Activated naive CD4-positive, alpha-beta T cell treated with anti-CD3 and anti-CD28 coated beads, Interleukin-2, amount 50 U/mL, for 24 hours (primary cell): ENCODE data around the gene IL21.

Experiments used
- H3K27ac Mint-ChIP-seq: one replicate; pipeline ENCODE4 v1.8.0; 2021; ENCODE audit warnings: mild to moderate bottlenecking, mixed read lengths
- H3K27me3 Mint-ChIP-seq: one replicate; pipeline ENCODE4 v1.8.0; 2021; ENCODE audit warnings: mixed read lengths
- H3K36me3 Mint-ChIP-seq: one replicate; pipeline ENCODE4 v1.8.0; 2021; ENCODE audit warnings: mixed read lengths
- H3K4me1 Mint-ChIP-seq: one replicate; pipeline ENCODE4 v1.8.0; 2021; ENCODE audit warnings: mixed read lengths
- H3K4me3 Mint-ChIP-seq: one replicate; pipeline ENCODE4 v1.8.0; 2021; ENCODE audit warnings: mild to moderate bottlenecking, mixed read lengths
- H3K9me3 Mint-ChIP-seq: one replicate; pipeline ENCODE4 v1.8.0; 2021; ENCODE audit warnings: mixed read lengths

IL21 gene

DNA sequence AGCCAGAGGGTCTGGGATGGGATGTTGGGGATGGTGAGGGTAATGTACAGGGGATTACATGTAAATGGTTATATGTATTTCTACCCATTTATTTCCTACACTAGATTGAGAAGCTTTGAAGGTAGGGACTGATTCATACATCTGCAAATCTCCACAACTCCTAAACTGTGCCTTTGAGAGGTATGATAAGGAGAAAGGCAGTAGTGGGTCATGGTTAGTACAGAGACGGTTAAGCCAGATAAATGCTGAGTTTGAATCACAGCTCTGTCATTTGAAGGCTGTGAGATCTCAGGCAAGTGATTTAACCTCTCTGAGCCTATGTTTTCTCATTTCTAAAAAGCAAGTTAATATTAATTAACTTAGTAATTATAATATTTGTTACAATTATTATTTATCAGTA, 29.3 kb upstream of the IL21 start:
- no peaks in the 10 kb centered on the region for H3K36me3 Mint-ChIP-seq
- no peak overlapping the region for H3K4me3 Mint-ChIP-seq
- no peak overlapping the region for H3K27ac Mint-ChIP-seq
- H3K27me3 Mint-ChIP-seq = no peaks in the 10 kb centered on the region
- H3K9me3 Mint-ChIP-seq = no peaks in the 10 kb centered on the region
- H3K4me1 Mint-ChIP-seq = peaks cover 5% of the 10 kb centered on the region

DNA sequence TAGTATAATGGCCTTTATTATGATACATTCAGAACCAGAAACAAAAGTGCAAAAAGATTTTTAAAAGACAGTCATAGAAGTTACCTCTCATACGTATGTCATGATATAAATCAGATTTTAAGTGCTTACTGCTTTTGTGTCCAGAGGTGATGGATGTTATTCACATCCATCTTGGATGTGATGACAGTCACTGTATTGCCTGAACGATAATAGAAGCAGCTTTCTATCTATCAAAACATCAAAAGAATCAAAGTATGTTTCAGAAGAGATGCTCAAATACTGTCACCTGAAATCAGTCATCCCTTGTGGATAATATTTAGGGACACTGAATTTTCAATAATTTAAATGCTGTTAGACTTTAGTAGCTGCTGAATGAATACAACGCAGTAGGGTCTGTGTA, 26.8 kb upstream of the IL21 start:
- Mint-ChIP-seq H3K9me3 (no peaks in the 10 kb centered on the region), H3K4me3 (no peak overlapping the region)

DNA sequence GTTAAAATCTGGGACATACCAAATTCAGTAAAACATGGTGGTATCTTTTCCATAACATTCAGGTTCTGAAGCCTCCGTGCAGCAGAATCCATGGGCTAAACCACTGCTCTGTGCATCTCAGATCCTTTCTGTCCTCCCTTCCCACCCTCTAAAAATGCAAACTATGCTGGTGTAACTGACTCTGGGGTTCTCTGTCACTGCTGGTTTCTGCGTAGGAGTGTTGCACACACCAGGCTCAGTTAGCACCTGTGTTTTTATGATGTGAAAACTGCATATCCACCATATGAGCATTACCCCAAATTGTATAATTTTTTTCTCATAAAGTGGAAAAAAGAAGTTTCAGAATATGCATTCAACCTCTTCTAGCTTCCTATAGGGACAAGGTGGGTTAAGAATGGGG, 22.4 kb upstream of the IL21 start:
- Mint-ChIP-seq H3K4me1 (no peaks in the 10 kb centered on the region), H3K36me3 (no peaks in the 10 kb centered on the region), H3K4me3 (no peak overlapping the region), H3K9me3 (no peaks in the 10 kb centered on the region), H3K27me3 (no peaks in the 10 kb centered on the region), H3K27ac (no peak overlapping the region)

More for the DNA sequence above, 26.8 kb upstream of the IL21 start:
- no peak overlapping the region for H3K27ac Mint-ChIP-seq
- H3K4me1 Mint-ChIP-seq = peaks cover 5% of the 10 kb centered on the region
- no peaks in the 10 kb centered on the region for H3K27me3 Mint-ChIP-seq
- no peaks in the 10 kb centered on the region for H3K36me3 Mint-ChIP-seq

DNA sequence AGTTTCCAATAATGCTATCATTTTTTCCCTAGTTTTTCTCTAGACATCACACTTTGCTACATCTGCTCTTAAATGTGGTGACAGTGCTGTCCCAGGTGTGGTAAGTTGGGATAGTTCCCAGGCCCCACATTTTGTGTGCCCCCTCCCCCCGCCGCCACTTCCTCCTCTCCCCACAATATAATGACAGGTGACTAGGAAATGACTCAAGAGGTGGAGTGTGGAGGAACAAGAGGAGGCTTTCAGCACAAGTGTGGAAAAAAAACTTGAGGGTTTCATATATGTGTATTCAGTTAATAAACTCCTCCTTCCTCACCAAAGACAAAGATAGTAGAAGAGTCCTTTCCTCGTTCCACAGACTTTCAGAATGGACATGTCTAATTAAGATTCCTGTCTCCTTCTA, 18.3 kb upstream of the IL21 start:
- H3K27me3 Mint-ChIP-seq = no peaks in the 10 kb centered on the region
- no peaks in the 10 kb centered on the region for H3K4me1 Mint-ChIP-seq
- H3K36me3 Mint-ChIP-seq = no peaks in the 10 kb centered on the region
- H3K9me3 Mint-ChIP-seq = no peaks in the 10 kb centered on the region
- no peak overlapping the region for H3K4me3 Mint-ChIP-seq
- H3K27ac Mint-ChIP-seq = no peak overlapping the region

DNA sequence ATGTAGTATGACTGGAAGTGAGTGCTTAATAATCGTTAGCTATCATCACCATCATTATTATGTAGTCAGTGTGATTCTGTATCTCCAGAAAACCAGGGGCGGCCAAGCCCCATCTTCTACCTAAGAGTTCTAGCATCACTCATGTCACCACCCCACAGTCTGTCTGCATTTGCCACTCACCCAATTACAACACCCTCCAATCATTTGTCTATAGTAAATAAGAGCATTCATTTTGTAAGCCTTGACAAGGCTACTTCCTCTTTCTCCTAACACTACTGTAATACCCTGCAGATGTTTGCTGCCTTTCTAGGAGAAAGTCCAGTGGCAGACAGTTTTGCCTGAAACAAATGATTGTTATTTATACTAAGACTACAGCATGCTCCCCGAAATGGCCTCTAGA, 15.8 kb upstream of the IL21 start:
- H3K27ac Mint-ChIP-seq = no peak overlapping the region
- no peak overlapping the region for H3K4me3 Mint-ChIP-seq
- no peaks in the 10 kb centered on the region for H3K9me3 Mint-ChIP-seq

DNA sequence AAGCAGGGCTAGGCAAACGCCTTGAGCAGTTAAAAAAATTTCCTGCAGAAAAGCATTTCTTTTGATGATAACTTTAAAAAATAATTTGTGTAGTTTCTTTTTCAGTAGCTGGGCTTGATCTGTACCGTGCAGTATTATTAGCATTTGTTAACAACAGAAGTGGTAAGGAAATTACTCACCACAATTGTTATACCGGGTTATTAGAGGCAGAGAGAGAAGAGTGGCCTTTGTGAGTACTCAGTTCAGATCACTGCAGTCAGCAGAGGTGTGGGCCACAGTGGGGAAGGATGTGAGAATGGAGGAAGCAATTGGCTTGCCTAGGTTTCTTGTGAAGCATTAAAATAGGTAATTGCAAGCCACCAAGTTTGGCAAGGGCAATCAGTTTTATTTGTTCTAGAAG, 14.3 kb upstream of the IL21 start:
- H3K4me1 Mint-ChIP-seq = peaks cover 13% of the 10 kb centered on the region
- H3K27me3 Mint-ChIP-seq = peaks cover 1% of the 10 kb centered on the region
- no peak overlapping the region for H3K27ac Mint-ChIP-seq
- H3K36me3 Mint-ChIP-seq = no peaks in the 10 kb centered on the region
- H3K4me3 Mint-ChIP-seq = no peak overlapping the region
- no peaks in the 10 kb centered on the region for H3K9me3 Mint-ChIP-seq

More for the DNA sequence above, 15.8 kb upstream of the IL21 start:
- no peaks in the 10 kb centered on the region for H3K27me3 Mint-ChIP-seq
- H3K36me3 Mint-ChIP-seq = no peaks in the 10 kb centered on the region
- H3K4me1 Mint-ChIP-seq = peaks cover 9% of the 10 kb centered on the region

DNA sequence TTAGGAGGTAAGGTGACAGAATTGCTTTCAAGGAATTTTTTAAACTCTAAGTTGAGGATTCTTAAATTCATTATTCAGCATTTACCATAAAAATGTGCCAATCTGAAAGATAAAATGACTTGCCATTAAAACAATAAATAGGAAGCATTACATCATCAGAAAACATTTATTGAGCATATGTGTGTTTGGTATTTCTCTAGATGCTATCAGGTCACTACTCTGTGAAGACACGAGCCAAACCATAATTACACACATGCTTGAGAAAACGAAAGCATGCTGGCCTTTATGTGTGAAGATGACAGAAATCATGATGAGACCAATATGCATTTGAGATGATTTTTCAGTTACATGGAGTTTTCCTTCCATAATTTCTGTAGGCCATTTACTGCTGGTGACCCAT, 12.3 kb upstream of the IL21 start:
- peaks cover 13% of the 10 kb centered on the region for H3K4me1 Mint-ChIP-seq
- H3K4me3 Mint-ChIP-seq = no peak overlapping the region
- H3K27ac Mint-ChIP-seq = no peak overlapping the region
- H3K36me3 Mint-ChIP-seq = no peaks in the 10 kb centered on the region
- no peaks in the 10 kb centered on the region for H3K9me3 Mint-ChIP-seq
- H3K27me3 Mint-ChIP-seq = peaks cover 1% of the 10 kb centered on the region

DNA sequence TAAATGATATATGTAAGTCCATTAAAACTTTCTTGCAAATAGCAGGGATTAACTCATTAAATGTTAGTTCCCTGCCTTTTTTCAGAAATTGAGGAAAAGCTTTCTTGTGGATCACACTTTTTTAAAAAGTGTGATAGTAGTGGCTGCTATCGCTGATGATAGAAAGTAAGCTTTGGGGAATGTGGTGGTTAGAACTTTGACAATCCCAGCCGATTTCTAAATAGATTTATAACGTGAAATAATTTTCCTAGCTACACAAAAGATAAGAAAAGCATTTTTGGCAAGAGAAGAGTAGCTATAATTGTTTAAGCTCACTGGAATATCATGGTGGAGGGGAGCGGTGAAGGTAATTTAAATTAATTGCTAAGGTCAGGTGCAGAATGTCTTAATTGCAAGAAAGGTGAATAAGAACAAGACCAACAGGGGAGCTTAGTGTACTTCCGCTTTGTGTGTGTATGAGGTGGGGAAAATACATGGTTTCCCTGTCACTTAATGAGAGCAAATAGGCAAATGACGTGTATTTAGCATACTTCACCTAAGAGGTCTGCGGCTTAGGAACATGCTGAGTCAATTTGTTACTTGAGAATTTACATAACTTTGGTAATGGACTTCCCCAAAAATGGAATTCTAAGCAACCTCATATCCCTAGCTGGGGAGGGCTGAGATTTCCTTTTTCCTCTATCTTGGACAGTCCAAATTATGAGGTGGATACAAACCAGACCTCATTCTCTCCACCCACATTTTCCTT, 11.7 kb upstream of the IL21 start:
- Mint-ChIP-seq H3K9me3 (no peaks in the 10 kb centered on the region), H3K36me3 (no peaks in the 10 kb centered on the region), H3K4me1 (peaks cover 13% of the 10 kb centered on the region), H3K4me3 (no peak overlapping the region), H3K27ac (no peak overlapping the region), H3K27me3 (peaks cover 1% of the 10 kb centered on the region)

DNA sequence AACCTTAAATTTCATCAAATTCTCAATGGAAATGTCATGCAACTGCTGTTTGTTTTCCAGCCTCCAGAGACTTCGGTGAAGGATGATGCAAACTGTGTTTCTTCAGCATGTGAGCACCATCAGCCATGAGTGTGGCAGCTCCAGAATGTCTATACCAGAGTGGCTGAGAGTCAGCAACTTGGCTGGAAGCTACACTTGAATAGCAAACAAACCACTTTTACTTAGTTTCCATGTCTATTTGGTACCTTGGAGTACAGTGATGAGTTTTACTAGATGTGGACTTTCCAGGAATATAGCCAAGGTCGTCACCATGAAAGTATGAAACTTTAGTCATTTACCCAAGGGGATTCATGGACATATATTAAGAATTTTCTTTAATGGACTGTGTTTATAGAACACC, 4.3 kb upstream of the IL21 start:
- no peak overlapping the region for H3K4me3 Mint-ChIP-seq
- H3K27ac Mint-ChIP-seq = no peak overlapping the region
- no peaks in the 10 kb centered on the region for H3K27me3 Mint-ChIP-seq
- peaks cover 14% of the 10 kb centered on the region for H3K4me1 Mint-ChIP-seq
- H3K36me3 Mint-ChIP-seq = no peaks in the 10 kb centered on the region
- no peaks in the 10 kb centered on the region for H3K9me3 Mint-ChIP-seq

DNA sequence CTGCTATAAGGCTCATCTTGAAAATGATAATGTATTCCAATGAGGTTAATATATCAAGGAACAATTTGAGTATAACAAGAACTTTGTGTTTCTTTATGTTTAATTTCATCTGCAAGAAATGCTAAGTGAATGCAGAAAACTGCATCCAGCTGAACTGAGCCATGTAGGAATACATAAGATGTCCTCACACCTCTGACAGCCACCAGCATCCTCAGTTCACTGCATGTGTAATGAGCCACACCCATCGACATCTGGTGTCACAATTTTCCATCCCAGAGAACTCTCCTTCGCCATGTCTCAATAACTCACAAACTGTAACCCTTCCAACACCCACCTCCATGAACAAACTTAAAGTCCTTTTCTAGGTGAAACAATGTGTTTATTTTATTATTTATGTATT, 3.3 kb upstream of the IL21 start:
- Mint-ChIP-seq H3K9me3 (no peaks in the 10 kb centered on the region), H3K36me3 (no peaks in the 10 kb centered on the region), H3K27ac (no peak overlapping the region), H3K4me1 (peaks cover 21% of the 10 kb centered on the region), H3K27me3 (no peaks in the 10 kb centered on the region), H3K4me3 (no peak overlapping the region)

DNA sequence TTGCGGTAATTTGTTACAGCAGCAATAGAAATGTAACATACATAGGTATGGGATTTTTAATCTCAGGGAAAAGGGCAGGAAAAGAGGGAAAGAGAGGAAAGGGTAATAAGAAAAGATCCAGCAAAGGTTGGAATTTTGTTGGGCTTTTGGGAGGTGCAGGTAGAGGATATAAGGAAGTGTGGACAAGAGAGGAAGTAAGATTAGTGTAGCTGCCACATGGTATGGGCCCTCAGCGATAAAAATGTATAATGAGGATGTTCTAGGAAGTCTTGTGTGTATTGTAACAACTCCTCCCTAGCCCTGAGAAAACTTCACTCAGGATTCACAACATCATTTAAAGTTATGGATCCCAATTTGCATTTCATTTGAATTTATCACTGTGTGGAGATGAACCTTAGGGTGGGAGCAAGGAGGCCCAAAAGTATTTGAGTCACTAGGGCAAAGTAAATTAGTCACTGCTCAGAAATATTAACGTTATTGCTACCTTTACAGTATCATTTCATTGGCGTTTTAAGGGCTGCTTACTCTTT, 2.8 kb upstream of the IL21 start:
- Mint-ChIP-seq H3K4me1 (peaks cover 24% of the 10 kb centered on the region), H3K4me3 (peak overlapping the region; percentile 6), H3K9me3 (no peaks in the 10 kb centered on the region), H3K36me3 (no peaks in the 10 kb centered on the region), H3K27ac (no peak overlapping the region), H3K27me3 (no peaks in the 10 kb centered on the region)

DNA sequence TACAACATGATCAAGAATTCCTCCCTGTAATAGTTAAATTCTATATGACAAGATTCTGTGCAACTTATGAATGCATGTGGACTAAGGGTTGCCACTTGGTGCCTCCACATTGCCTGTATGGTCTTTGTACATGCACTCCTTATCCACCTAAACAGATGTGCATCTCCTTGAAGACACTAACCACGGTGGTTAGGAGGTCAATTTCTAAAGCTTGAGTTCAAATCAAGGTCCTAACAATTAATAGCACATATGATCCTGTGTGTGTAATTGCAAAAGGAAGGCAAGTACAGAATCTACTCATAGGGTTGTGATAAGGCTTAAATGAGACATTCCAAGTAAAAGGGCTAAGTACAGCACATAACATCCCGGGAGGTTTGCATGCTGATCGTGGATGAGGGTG, 1.5 kb upstream of the IL21 start:
- Mint-ChIP-seq H3K4me3 (no peak overlapping the region), H3K9me3 (no peaks in the 10 kb centered on the region), H3K27me3 (no peaks in the 10 kb centered on the region), H3K27ac (no peak overlapping the region), H3K36me3 (no peaks in the 10 kb centered on the region), H3K4me1 (peaks cover 30% of the 10 kb centered on the region)

DNA sequence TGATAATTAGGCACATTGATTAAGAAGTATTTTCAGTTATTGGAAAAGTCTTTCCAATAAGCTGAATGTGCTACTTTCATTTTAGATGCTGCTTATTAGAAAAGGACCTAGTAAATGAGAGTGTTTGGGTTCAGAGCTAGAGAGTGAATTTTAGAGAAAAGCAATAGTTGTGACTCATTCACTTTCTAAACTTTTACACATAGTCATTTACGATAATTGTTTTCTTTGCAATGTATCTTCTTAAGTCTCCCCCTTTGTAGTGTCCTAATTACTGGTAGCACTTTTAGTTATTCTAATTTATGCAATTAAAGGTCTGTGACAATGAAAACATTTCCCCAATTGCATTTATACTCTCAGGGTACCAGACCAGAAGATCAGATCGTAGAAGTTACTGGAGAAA, 1.3 kb downstream of the IL21 start:
- H3K4me1 Mint-ChIP-seq = peaks cover 44% of the 10 kb centered on the region
- H3K9me3 Mint-ChIP-seq = no peaks in the 10 kb centered on the region
- H3K27me3 Mint-ChIP-seq = no peaks in the 10 kb centered on the region
- H3K4me3 Mint-ChIP-seq = peak overlapping the region; percentile 86
- H3K27ac Mint-ChIP-seq = peak overlapping the region; percentile 91
- H3K36me3 Mint-ChIP-seq = peaks cover 1% of the 10 kb centered on the region

DNA sequence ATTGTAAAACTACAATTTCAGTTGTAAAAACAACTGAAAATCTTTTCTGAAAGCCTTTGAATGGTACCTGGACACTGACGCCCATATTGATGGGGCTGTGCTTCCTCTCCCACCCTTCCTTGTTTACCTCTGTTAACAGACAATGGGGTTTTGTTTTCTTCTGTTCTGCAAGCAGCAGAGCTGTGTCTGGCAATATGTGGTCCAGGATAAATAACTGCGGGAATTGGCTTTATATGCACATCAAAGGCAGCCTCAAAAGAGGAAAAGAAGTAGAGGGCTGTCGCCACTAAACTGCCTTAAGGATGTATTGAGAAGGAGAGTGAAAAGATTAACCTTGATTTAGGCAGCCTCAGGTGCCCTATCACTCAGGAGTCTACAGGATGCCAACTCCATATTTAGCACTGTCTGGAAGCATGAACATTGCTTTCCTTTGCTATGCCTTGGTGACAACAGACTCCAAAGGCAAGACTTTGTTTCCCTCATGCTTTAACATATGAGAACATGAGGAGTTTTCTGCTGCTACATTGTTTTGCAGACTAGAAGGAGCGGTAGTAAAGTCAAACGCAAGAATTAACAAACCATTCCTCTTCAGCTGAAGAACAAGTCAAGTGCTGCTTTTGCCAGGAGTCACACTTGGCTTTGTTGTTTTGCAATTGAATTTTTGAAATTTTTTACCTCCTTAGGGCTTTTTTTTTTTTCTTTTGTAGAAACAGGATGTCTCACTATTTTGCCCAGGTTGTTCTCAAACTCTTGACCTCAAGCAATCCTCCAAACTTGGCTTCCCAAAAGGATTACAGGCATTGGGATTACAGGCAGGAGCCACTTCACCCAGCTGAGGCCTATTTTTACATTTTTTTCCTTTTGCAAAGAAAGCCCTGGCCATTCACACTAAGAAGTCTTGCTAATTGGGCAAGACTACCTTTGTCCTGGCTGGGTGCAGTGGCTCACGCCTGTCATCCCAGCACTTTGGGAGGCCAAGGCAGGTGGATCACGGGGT, 3.0 kb downstream of the IL21 start:
- Mint-ChIP-seq H3K27me3 (no peaks in the 10 kb centered on the region), H3K4me3 (peak overlapping the region; percentile 81), H3K36me3 (peaks cover 1% of the 10 kb centered on the region), H3K4me1 (peaks cover 44% of the 10 kb centered on the region), H3K27ac (peak overlapping the region; percentile 68), H3K9me3 (no peaks in the 10 kb centered on the region)

DNA sequence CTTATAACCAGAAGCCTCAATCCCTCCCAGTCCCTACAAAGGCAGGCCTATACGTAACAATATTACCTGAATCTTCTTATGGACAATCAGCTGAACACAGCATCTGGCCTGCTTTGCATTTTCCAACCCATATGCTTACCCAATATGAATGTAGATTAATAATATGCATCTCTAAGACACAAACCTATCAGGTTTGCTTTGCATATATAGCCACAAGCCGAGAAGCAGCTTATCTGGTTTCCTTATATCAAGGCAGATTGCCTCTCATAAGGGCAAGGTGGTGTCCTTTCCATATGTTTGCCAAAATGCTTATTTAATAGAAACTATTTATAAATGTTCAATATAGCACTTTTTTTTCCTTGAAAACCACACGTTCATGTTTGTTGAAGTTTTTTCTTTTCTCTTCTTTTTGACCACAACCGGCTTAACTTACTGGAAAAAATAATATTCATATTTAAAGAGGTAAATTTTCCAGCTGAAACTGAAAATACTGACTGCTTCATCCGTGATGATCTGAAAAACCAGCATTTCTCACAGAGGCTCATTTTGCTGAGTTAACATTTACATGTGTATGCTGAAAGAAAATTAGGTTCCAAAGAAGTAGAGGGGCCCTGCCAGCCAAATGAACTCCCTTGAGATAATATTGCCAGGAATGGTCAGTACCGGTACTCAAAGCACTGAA, 3.8 kb downstream of the IL21 start:
- Mint-ChIP-seq H3K36me3 (peaks cover 1% of the 10 kb centered on the region), H3K9me3 (no peaks in the 10 kb centered on the region), H3K27ac (peak overlapping the region; percentile 88), H3K4me3 (peak overlapping the region; percentile 81), H3K27me3 (no peaks in the 10 kb centered on the region), H3K4me1 (peaks cover 44% of the 10 kb centered on the region)
